Measurements from ENCODE around the gene SH3GL3.

Gene SH3GL3

DNA sequence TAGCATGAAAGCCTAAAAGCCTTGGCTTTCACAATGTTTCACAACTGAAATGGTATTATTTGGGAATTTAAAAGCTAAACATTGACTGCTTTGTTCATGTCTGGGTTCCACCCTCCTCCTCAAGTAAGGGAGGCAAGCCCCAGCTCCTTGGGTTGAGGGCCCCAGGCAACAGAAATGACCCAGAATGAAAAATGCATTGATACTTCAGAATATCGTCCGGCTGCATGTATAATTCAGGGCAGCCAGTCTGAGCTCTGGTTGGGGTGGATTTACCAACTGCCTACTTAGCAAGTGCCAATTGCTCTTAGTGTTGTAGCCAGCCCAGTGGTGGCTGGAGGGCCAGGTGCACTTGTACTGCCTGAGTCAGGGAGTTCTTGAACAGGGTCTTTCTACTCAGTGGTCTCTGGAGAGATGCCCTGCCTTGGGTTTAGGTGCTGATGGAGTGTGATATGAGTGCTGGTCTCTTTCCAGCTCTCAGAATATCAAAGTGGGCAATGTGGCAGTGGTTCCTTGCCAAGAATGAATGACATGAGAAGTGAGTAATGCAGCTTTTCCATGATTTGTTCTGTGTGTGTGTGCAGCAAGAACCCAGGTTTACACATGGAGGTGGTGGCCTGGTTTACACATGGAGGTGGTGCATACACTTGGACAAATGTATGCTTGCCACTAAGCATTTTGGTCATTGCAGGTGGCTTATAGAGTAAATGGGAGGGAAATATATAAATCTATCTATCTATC lies 165.9 kb downstream of the SH3GL3 start:
- no peak for DNase-seq (ENCODE audit: low read depth)

DNA sequence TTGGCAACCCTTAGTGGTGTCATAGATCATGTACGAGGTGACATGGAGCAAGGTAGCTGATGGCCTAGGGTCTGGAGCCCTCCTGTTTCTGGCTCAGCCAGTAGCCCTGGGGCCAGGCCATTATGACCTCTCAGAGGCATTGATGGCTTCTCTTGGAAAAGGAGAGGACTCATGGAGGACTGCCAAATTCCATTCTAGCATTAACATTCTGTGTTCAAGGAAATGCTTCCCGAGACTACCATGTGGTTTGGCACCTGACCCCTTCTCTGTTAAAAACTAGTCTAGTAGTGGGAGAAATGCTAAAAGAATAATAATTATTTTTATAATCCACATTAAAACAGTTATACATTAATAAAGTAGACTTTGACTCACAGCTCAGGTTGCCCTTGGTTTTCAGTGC lies 166.6 kb downstream of the SH3GL3 start:
- DNase-seq (ENCODE audit: low read depth): no peak

DNA sequence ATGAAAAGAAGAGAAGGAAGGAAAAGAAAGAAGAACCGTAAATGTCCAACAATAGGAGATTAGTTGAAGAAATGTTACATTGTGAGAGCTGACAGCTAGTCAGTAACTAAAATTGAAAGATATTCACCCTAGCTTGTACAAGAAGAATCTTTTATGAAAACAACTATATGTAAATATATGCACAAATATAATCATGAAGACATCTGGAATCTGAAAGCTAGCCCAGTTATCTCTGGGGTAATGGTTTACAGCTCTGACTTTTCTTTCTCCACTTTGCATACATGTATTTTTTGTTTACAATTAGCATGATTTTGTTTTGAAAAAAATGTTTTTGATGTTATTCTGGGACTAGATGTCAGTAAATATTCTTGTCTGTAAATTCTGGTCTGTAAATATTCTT lies 169.7 kb downstream of the SH3GL3 start:
- DNase-seq (ENCODE audit: low read depth): no peak

DNA sequence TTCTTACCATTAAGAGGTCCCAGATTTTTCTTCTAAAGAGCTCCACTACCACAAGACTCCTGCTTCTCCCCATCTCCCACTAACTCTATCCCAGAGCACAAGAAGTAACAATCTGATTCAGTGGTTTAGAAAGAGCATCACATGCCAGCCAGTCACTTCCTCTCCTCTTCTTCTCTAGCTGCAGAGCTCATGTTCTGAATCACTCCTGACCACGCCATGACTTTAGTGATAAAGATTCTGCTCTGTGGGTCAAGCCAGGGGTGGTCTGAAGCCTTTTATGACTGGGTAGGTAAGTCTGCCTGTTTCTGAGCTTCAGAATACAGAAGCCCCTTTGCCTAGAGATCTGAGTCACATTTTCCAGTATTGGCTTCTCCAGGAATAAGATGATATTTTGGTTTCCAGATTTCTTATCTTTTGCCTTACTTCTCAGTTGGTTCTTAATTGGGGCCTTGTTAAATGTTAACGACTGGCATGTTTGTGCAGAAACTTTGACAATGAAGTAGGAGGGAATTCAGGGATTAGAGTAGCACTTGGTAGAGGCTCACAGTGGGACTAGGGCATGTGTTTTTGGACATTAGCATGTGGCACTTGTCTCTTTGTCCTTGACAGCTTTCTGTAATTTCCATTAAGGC lies 179.1 kb downstream of the SH3GL3 start:
- DNase-seq (ENCODE audit: low read depth): no peak

DNA sequence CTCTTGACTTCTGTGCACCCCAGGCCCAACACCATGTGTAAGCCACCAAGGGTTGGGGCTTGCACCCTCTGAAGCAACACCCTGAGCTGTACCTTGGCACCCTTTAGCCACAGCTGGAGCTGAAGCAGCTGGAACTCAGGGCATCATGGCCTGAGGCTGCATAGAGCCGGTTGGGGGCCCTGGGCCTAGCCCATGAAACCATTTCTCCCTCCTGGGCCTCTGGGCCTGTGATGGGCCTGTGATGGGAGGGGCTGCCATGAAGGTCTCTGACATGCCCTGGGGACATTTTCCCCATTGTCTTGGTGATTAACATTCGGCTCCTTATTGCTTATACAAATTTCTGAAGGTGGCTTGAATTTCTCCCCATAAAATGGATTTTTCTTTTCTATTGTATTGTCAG lies 184.4 kb downstream of the SH3GL3 start:
- no peak for DNase-seq (ENCODE audit: low read depth)

DNA sequence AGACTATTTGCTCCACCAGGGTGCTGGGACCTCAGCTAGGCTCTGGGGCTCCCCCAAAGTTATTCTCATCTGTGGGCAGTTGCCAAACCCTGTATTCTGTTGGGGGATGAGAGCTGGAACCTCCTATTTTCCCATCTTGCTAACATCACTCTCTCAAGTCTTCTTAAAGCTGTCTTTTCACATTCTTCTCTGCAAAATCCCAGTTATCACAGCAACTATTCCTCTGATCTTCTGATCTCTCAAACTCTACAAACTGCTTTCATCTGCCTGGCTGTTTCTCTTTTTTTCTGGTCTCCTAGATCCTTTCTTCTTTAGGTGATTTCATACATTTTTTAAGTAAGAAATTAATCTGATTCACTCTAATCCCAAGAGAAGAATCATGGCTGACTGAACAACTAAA lies 196.1 kb downstream of the SH3GL3 start:
- DNase-seq (ENCODE audit: low read depth): no peak

GRCh38 chr15:83644439-83644838 lies 197.3 kb downstream of the SH3GL3 start:
- DNase-seq (ENCODE audit: low read depth): no peak

GRCh38 chr15:83650831-83651230 lies 203.7 kb downstream of the SH3GL3 start:
- DNase-seq (ENCODE audit: low read depth): no peak

GRCh38 chr15:83651541-83651940 lies 204.4 kb downstream of the SH3GL3 start:
- no peak for DNase-seq (ENCODE audit: low read depth)

DNA sequence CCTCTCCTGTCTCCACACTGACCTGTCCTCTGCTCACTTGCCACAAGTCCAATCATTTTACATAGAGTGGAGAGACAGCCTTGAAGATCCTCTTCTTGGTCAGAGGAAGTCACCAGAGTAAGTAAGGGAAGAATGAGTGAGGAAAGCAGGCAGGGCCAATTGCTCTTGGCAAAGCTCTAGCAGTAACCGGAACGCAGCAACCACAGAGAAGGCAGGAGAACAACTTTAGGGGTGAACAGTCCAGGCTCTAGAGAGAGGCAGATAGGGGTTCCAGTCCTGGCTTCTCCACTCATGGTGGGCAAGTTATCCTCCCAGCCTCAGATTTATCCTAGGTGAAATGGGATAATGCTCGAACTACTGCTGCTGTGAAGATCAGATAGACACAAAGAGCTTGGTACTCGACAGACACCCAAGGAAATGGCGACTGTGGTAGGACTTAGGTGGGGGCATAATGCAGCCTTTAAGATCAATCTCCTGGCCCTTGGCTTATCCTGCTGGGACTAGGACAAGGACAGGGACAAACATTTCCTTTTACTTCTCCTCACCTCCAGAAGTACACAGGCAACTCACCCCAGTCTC lies 205.6 kb downstream of the SH3GL3 start:
- DNase-seq (ENCODE audit: low read depth): no peak

DNA sequence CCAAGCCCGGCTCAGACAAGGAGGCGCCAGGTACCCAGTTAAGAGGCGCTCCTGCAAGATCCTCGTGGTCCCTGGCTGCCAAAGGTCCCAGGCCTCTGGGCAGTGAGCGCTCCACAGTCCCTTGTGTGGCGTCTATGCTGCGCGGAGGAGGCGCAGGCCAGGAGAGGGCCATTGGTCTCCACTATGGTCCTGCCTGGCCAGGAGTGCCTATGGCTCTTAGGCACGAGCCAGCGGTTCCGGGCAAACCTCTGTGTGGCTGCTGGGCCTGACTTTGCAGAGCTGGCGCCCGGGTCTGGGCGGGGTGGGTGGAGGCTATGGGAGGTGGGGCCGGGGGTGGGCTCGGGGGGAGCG lies 206.1 kb downstream of the SH3GL3 start:
- DNase-seq (ENCODE audit: low read depth): no peak

- no peak for DNase-seq (ENCODE audit: low read depth)
Observed at GRCh38 chr15:83653639-83654378, 206.7 kb downstream of the SH3GL3 start, which contains the start of gene ADAMTSL3. Gene ADAMTSL3, plus strand, starts transcription at chr15:83654123. Its CDS starts 1,639 bp downstream, at chr15:83655762.

DNA sequence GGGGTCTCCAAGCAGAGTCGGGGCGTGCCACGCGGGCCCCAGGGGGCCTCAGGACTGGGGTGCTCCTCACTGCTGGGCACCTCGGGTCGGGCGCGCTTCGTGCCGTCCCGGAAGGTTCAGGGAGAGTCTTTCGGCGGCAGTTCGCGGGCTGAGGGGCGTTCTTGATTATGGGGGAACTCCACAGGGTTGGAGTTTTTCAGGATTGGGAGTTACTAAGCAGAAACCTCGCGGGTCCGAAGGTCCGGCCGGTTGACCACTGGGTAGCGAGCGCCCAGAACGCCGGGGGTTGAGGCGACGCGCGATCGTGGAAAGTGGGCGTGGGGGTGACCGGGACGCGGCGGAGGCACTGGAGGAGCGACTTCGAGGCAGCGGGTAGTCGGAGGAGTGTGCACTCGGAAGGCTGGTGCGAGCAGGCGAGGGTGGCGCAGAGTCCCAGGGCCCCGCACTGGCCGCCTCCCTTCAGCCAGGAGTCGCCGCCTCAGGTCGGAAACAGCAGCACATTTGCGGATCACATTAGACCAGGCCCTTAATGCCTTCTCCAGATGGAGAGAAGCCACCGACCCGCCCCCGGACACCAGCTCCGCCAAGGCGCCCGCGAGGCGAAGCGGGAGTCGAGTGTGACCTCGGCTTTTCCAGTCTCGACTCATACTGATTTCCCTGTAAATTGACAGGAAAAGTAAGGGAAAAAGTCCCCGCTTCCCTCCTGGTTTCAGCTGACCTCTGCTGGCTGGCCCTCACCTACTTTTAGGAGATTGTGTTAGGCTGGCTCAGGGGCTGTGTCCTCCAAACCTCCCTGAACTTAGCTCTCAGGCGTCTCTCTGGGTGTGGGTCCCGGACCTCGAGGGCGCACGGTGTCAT lies 207.5 kb downstream of the SH3GL3 start:
- DNase-seq (ENCODE audit: low read depth): no peak

- DNase-seq (ENCODE audit: low read depth): no peak
Observed at GRCh38 chr15:83655237-83655616, 208.1 kb downstream of the SH3GL3 start.

GRCh38 chr15:83656192-83656591 lies 209.1 kb downstream of the SH3GL3 start:
- no peak for DNase-seq (ENCODE audit: low read depth)

DNA sequence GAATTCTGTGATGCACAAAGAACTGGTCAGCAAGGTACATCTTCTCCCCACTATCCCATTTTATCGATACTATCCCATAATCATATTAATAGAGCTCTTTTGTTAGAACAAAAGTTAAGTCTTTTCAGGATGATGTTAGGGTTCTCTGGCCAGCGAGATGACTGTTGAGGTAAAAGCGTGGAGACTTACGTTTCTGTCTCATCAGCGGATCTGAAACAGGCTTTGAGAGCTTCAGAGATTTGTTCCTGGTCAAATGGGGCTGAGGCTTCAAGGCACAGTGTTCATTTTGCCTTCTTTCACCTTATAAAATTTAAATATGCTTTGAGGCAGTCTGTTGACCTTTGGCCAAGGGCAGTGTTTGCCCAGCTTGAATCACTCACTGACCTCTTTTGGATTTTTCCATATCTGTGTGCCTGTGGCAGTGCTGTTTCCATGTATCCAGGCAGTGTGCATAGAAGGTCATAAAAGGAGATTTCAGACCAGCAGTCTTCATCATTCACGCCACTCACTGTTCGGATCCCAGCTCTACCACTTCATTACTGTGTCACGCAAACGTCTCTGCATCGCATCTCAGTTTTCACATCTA lies 209.9 kb downstream of the SH3GL3 start:
- no peak for DNase-seq (ENCODE audit: low read depth)

DNA sequence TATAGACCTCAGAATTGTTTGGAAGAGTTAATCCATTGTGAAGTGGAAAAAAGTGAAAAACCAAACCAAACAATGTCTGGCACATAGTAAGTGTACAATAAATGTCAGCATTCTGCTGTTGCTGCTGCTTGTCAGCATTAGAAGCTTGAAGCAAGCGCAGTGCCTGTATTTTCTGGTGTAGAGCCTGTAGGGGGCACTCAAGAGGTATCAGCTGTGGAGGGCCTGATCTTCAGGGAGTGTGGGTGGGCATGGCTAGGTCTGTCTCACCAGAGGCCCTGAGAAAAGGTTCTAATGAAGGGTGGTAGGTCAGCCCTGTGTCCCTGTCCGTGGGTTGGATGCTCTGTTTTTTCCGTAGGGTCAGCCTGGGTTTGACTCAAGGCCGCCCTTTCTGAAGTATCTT lies 210.4 kb downstream of the SH3GL3 start:
- DNase-seq (ENCODE audit: low read depth): no peak

- DNase-seq (ENCODE audit: low read depth): no peak
Observed at GRCh38 chr15:83658430-83659416, 211.6 kb downstream of the SH3GL3 start.

- no peak for DNase-seq (ENCODE audit: low read depth)
Observed at GRCh38 chr15:83659417-83659812, 212.3 kb downstream of the SH3GL3 start.

GRCh38 chr15:83665480-83665879 lies 218.3 kb downstream of the SH3GL3 start:
- DNase-seq (ENCODE audit: low read depth): no peak

Measured in stimulated activated CD4-positive, alpha-beta T cell treated with anti-CD3 and anti-CD28 coated beads, Interleukin-2, amount 100 ng/mL, for 4 hours (primary cell).